SH-SY5Y (cell line): ENCODE results near the gene JHY.

ENCODE experiments used
- GATA2 ChIP-seq: IDR thresholded peaks from 2 replicates; pipeline ENCODE4 v1.6.1; 2011; ENCODE audit warnings: mild to moderate bottlenecking, low read depth, low read length
- GATA3 ChIP-seq: IDR thresholded peaks from 2 replicates; pipeline ENCODE4 v1.6.1; 2011; ENCODE audit warnings: low read depth, mild to moderate bottlenecking, low read length, moderate library complexity

- TF ChIP-seq GATA2, result peak; percentile 33; the same call in 1 of the 2 replicates
- TF ChIP-seq GATA3, result no peak
Measured at GRCh38 chr11:122923302-122923701, 40.7 kb downstream of the JHY start.
